Transverse colon (tissue), 4 donors: ENCODE results near the gene UBL3.

ENCODE experiments used
- CTCF ChIP-seq, 5 experiments: fragments of 200-600 bp in 3 of 5; fragments of 450-650 bp in 2 of 5; sonication (generic) in 3 of 5; IDR thresholded peaks; 1 replicate in 2 of 5; 2 replicates in 3 of 5; pipeline ENCODE4 v1.5.1; 2016 to 2017; ENCODE audit warnings: antibody characterized with exemption in 5 of 5, inconsistent platforms in 3 of 5, mild to moderate bottlenecking in 2 of 5, moderate library complexity in 1 of 5
- POLR2A ChIP-seq: fragments of 450-650 bp; IDR thresholded peaks from one replicate; pipeline ENCODE4 v1.6.1; 2016; ENCODE audit warnings: antibody characterized with exemption, mild to moderate bottlenecking, moderate library complexity
- POLR2AphosphoS5 ChIP-seq, 3 donors: sonication (generic); formaldehyde crosslinking; IDR thresholded peaks; one replicate each; pipeline ENCODE4 v1.6.1; 2016; ENCODE audit warnings: antibody characterized with exemption in 3 of 3

- TF ChIP-seq POLR2AphosphoS5 (IDR thresholded peaks at IDR 0.05) = no peak
- no peak for TF ChIP-seq POLR2A
- no peak for TF ChIP-seq CTCF (IDR thresholded peaks at IDR 0.05)
These were observed 48.6 kb downstream of the UBL3 start for GRCh38 chr13:29801737-29802305.
